Measurements from ENCODE around the gene CRIP2. TPM values are rescaled to one million over a fixed set of nuclear protein-coding genes. Genes with fewer than 3 reads are reported as not detected.

Gene CRIP2
- total and polyA plus RNA-seq, 2 donors (not counting 3 experiments of a cell fraction or from before 2014, with no cell fraction given) = 322 to 954 TPM

GRCh38 chr14:105527381-105527825, 52.8 kb downstream of the CRIP2 start:
- H3K4me2 ChIP-seq (ENCODE audit: insufficient read depth, low read length) = peak overlapping the region; percentile 61
- no peaks in the 10 kb centered on the region for H3K36me3 ChIP-seq (ENCODE audit: control insufficient read depth in 2 of 2, extremely low read depth in 1 of 2, insufficient read depth in 2 of 2, low read length in 2 of 2)
- no peaks in the 10 kb centered on the region for H3K9me1 ChIP-seq (replicated peaks; ENCODE audit: control insufficient read depth, extremely low read depth, insufficient read depth, low read length)
- FAIRE-seq (no peak), DNase-seq (ENCODE audit: low read depth, low spot score) (no peak)
- peaks cover 6 to 7% of the 10 kb centered on the region in 2 experiments for H3K27me3 ChIP-seq (ENCODE audit: control insufficient read depth in 2 of 2, insufficient read depth in 2 of 2, low read length in 2 of 2)
- intact Hi-C loops (cut with micrococcal nuclease) (no loop called here), dilution Hi-C loops (cut with MboI; ENCODE audit: extremely low pct_ligation_motif_present, low sequenced_read_pairs) (no loop called here)
- BruUV-seq (replicated peaks) = no TSS peak
- ChIA-PET CTCF (interaction anchor here (0.6 to 2.7 kb wide), 3 partner anchors 38 to 156 kb away, joined by 3 to 35 read pairs (median 13); no protein-coding TSS in a partner anchor), POLR2A (no interaction called here)
- no peaks in the 10 kb centered on the region for H4K20me1 ChIP-seq (replicated peaks; ENCODE audit: control insufficient read depth, extremely low read depth, insufficient read depth, low read length)
- H3K4me3 ChIP-seq (replicated peaks in 1 of 3; ENCODE audit: insufficient read depth in 1 of 3, low read depth in 1 of 3, low read length in 3 of 3) = peak overlapping the region; percentile 45 to 63 (median 55)
- H3K27ac ChIP-seq (ENCODE audit: insufficient read depth, low read depth, low read length) = no peak overlapping the region
- H3K9me3 ChIP-seq (replicated peaks; ENCODE audit: control insufficient read depth, insufficient read depth, low read length) = no peaks in the 10 kb centered on the region
- peaks cover 17% of the 10 kb centered on the region for H3K4me1 ChIP-seq (ENCODE audit: control insufficient read depth, extremely low read depth, insufficient read depth, low read length)
- H3K79me2 ChIP-seq (ENCODE audit: control insufficient read depth, insufficient read depth, low read length) = no peaks in the 10 kb centered on the region
- H3K9ac ChIP-seq (replicated peaks; ENCODE audit: extremely low read depth, insufficient read depth, low read length) = no peak overlapping the region
- peak overlapping the region; percentile 63 for H2AFZ ChIP-seq (ENCODE audit: low read depth, low read length)
- TF ChIP-seq, protein P1, sequence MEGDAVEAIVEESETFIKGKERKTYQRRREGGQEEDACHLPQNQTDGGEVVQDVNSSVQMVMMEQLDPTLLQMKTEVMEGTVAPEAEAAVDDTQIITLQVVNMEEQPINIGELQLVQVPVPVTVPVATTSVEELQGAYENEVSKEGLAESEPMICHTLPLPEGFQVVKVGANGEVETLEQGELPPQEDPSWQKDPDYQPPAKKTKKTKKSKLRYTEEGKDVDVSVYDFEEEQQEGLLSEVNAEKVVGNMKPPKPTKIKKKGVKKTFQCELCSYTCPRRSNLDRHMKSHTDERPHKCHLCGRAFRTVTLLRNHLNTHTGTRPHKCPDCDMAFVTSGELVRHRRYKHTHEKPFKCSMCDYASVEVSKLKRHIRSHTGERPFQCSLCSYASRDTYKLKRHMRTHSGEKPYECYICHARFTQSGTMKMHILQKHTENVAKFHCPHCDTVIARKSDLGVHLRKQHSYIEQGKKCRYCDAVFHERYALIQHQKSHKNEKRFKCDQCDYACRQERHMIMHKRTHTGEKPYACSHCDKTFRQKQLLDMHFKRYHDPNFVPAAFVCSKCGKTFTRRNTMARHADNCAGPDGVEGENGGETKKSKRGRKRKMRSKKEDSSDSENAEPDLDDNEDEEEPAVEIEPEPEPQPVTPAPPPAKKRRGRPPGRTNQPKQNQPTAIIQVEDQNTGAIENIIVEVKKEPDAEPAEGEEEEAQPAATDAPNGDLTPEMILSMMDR (IDR thresholded peaks at IDR 0.05; ENCODE audit: extremely low read depth in 1 of 2, insufficient read depth in 1 of 2, low read depth in 1 of 2, low read length in 2 of 2) = no peak
- TF ChIP-seq POLR2A (IDR thresholded peaks at IDR 0.05; ENCODE audit: low read depth, low read length) = no peak
- TF ChIP-seq GATA2 (IDR thresholded peaks at IDR 0.05; ENCODE audit: insufficient read depth, insufficient read length, low read depth, low read length) = no peak
- no peak for TF ChIP-seq FOS (IDR thresholded peaks at IDR 0.05; ENCODE audit: borderline replicate concordance, insufficient read depth, low read length)
- TF ChIP-seq JUN (IDR thresholded peaks at IDR 0.05; ENCODE audit: borderline replicate concordance, insufficient read depth, insufficient read length, low read depth) = no peak
- no peak for TF ChIP-seq MAX (IDR thresholded peaks at IDR 0.05; ENCODE audit: insufficient read depth, insufficient read length)
- TF ChIP-seq MYC (IDR thresholded peaks at IDR 0.05; ENCODE audit: low read depth, low read length) = no peak
- no peak for TF ChIP-seq POLR2AphosphoS5 (IDR thresholded peaks at IDR 0.05; ENCODE audit: insufficient read depth, low read depth, low read length)
- TF ChIP-seq EZH2 (IDR thresholded peaks at IDR 0.05; ENCODE audit: borderline replicate concordance, low read depth, low read length, severe bottlenecking) = no peak

Data from endothelial cell of umbilical vein (primary cell).